Mesothelial cell of epicardium (in vitro differentiated cells): ENCODE measurements around the gene FSD1L. TPM values are rescaled to one million over a fixed set of nuclear protein-coding genes. Genes with fewer than 3 reads are reported as not detected.
"Not testable (repeated sequence)": the region's sequence is repeated elsewhere in the genome, so short reads cannot be mapped to it uniquely, and the experiment has no call there.

Experiments
- DNase-seq, 2 experiments: peaks; one replicate each; pipeline ENCODE4 v3.0.0; 2021; ENCODE audit warnings: low spot score in 2 of 2; ENCODE audit not compliant: unreplicated experiment in 2 of 2
- H3K27ac Mint-ChIP-seq: 2 replicates; pipeline ENCODE4 v1.8.0; 2021; ENCODE audit warnings: mixed read lengths
- H3K27me3 Mint-ChIP-seq: 2 replicates; pipeline ENCODE4 v1.8.0; 2021; ENCODE audit warnings: low read depth, mixed read lengths
- H3K36me3 Mint-ChIP-seq: 2 replicates; pipeline ENCODE4 v1.8.0; 2021; ENCODE audit warnings: mixed read lengths
- H3K4me1 Mint-ChIP-seq: 2 replicates; pipeline ENCODE4 v1.8.0; 2021; ENCODE audit warnings: mixed read lengths
- H3K4me3 Mint-ChIP-seq: 2 replicates; pipeline ENCODE4 v1.8.0; 2021; ENCODE audit warnings: mild to moderate bottlenecking, moderate library complexity, mixed read lengths
- H3K9me3 Mint-ChIP-seq: 2 replicates; pipeline ENCODE4 v1.8.0; 2021; ENCODE audit warnings: mixed read lengths
- CTCF ChIP-seq: fragments of 200-600 bp; sonication (generic); IDR thresholded peaks from one replicate; pipeline ENCODE4 v1.5.0; 2021; ENCODE audit warnings: antibody characterized with exemption; ENCODE audit not compliant: unreplicated experiment
- total RNA-seq: library from RNA; stranded (reverse); gene quantifications from 3 replicates; pipeline ENCODE4 v1.2.1, GENCODE V29; 2021

Gene FSD1L
- total RNA-seq, 1 donor from 2014 or later = 11.0 TPM

- peaks cover 47% of the 10 kb centered on the region for H3K36me3 Mint-ChIP-seq
- TF ChIP-seq CTCF = no peak
- no peak for DNase-seq
Measured at GRCh38 chr9:105515811-105516413, 68.1 kb downstream of the FSD1L start.

DNA sequence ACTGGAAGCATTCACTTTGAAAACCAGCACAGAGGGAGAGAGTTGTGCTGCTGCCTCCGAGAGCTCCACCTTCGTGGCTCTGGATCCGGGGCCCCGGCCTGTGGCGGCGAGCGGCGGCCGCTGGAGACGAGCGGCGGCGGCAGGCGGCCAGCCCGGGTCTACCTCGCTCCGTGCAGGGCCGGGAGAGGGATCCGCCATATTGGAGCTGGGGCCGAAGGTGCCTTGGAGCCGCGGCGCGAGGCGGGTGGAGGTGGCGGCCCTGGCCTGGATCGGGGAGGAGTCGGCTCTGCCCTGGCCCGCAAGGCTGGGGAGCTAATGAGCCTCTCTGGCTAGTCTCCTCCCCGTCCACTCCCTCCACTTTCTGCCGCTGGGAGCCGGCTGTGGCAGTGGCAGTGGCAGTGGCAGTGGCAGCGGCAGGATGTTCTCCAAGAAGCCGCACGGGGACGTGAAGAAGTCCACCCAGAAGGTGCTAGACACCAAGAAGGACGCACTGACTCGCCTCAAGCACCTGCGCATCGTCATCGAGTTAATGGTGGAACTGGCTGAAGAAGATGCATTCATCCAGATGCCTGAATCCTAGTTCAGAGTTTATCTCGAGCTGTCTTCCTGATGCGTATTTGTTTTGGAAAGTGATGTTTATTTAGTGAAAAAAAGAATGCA lies 72.0 kb downstream of the FSD1L start:
- Mint-ChIP-seq H3K36me3 (peaks cover 48% of the 10 kb centered on the region), H3K9me3 (peaks cover 39% of the 10 kb centered on the region)
- not testable (repeated sequence) for DNase-seq, H3K4me3 Mint-ChIP-seq, H3K27me3 Mint-ChIP-seq, H3K27ac Mint-ChIP-seq, H3K4me1 Mint-ChIP-seq

More at GRCh38 chr9:105515811-105516413, 68.1 kb downstream of the FSD1L start:
- peaks cover 28% of the 10 kb centered on the region for H3K9me3 Mint-ChIP-seq
- no peak overlapping the region for H3K4me3 Mint-ChIP-seq
- H3K27ac Mint-ChIP-seq = no peak overlapping the region
- no peaks in the 10 kb centered on the region for H3K27me3 Mint-ChIP-seq
- no peaks in the 10 kb centered on the region for H3K4me1 Mint-ChIP-seq

GRCh38 chr9:105520992-105521391 lies 73.2 kb downstream of the FSD1L start:
- Mint-ChIP-seq H3K36me3 (peaks cover 45% of the 10 kb centered on the region), H3K9me3 (peaks cover 39% of the 10 kb centered on the region)

DNA sequence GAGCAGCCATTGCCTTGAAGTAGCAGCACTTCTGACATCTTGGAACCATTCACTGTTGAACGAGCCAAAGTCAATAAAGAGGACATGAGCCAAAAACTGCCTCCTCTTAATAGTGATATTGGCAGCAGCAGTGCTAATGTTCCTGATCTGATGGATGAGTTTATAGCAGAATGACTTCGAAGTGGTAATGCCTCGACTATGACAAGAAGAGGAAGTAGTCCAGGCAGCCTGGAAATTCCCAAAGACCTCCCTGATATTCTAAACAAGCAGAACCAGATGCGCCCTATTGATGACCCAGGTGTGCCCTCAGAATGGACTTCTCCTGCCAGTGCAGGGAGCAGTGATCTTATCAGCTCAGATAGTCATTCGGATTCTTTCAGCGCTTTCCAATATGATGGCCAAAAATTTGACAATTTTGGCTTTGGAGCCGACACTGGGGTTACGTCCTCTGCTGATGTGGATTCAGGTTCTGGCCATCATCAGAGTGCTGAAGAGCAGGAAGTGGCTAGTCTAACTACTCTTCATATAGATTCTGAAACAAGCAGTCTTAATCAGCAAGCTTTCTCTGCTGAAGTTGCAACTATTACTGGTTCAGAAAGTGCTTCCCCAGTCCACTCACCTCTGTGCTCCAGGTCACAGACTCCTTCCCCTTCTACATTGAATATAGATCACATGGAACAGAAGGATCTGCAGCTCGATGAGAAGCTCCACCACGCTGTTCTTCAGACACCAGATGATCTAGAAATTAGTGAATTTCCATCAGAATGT lies 75.0 kb downstream of the FSD1L start:
- not testable (repeated sequence) for H3K27me3 Mint-ChIP-seq, DNase-seq, H3K4me1 Mint-ChIP-seq, H3K27ac Mint-ChIP-seq, H3K4me3 Mint-ChIP-seq
- Mint-ChIP-seq H3K36me3 (peaks cover 34% of the 10 kb centered on the region), H3K9me3 (peaks cover 35% of the 10 kb centered on the region)

More at GRCh38 chr9:105520992-105521391, 73.2 kb downstream of the FSD1L start:
- H3K4me3 Mint-ChIP-seq, H3K27ac Mint-ChIP-seq, H3K27me3 Mint-ChIP-seq, H3K4me1 Mint-ChIP-seq, DNase-seq: not testable (repeated sequence)

- no peak for TF ChIP-seq CTCF
- H3K27me3 Mint-ChIP-seq = no peaks in the 10 kb centered on the region
- peaks cover 10% of the 10 kb centered on the region for H3K4me1 Mint-ChIP-seq
- H3K9me3 Mint-ChIP-seq = peaks cover 19% of the 10 kb centered on the region
- H3K4me3 Mint-ChIP-seq = no peak overlapping the region
- peaks cover 26% of the 10 kb centered on the region for H3K36me3 Mint-ChIP-seq
- DNase-seq = no peak
- H3K27ac Mint-ChIP-seq = no peak overlapping the region
Measured at GRCh38 chr9:105531530-105531929, 83.7 kb downstream of the FSD1L start.

GRCh38 chr9:105535920-105536668 lies 88.3 kb downstream of the FSD1L start:
- H3K9me3 Mint-ChIP-seq = no peaks in the 10 kb centered on the region
- peaks cover 18% of the 10 kb centered on the region for H3K36me3 Mint-ChIP-seq
- no peak for DNase-seq
- peaks cover 9% of the 10 kb centered on the region for H3K4me1 Mint-ChIP-seq
- H3K27me3 Mint-ChIP-seq = no peaks in the 10 kb centered on the region
- H3K27ac Mint-ChIP-seq = no peak overlapping the region
- no peak overlapping the region for H3K4me3 Mint-ChIP-seq
- TF ChIP-seq CTCF = no peak
